Natural killer cell treated with Interleukin-12 subunit alpha and Interleukin-12 subunit beta and Interleukin-15 and Interleukin-18, amount 100 ng/mL, for 72 hours (primary cell): ENCODE results near the gene GRIK4. TPM values are rescaled to one million over a fixed set of nuclear protein-coding genes. Genes with fewer than 3 reads are reported as not detected.

Experiments
- ATAC-seq, 2 donors: fragments of 150-1000 bp; cut with Tn5 transposase in 1 of 2; sonication (Bioruptor Pico), chemical (Tn5 transposase) in 1 of 2; 2 replicates each; pipeline ENCODE4 v1.10.0; 2021
- DNase-seq: peaks from one replicate; pipeline ENCODE4 v3.0.0; 2022; ENCODE audit warnings: low spot score
- H3K27ac Mint-ChIP-seq, 2 donors: 1 replicate in 1 of 2; 2 replicates in 1 of 2; pipeline ENCODE4 v1.8.0; 2022; ENCODE audit warnings: mixed read lengths in 2 of 2, mild to moderate bottlenecking in 1 of 2, moderate library complexity in 1 of 2
- H3K27me3 Mint-ChIP-seq, 2 donors: 1 replicate in 1 of 2; 2 replicates in 1 of 2; pipeline ENCODE4 v1.8.0; 2022; ENCODE audit warnings: mixed read lengths in 2 of 2
- H3K36me3 Mint-ChIP-seq: one replicate; pipeline ENCODE4 v1.8.0; 2022; ENCODE audit warnings: mixed read lengths
- H3K4me1 Mint-ChIP-seq, 2 donors: 1 replicate in 1 of 2; 2 replicates in 1 of 2; pipeline ENCODE4 v1.8.0; 2022; ENCODE audit warnings: low read depth in 2 of 2, mixed read lengths in 2 of 2, mild to moderate bottlenecking in 1 of 2
- H3K4me3 Mint-ChIP-seq: one replicate; pipeline ENCODE4 v1.8.0; 2022; ENCODE audit warnings: mixed read lengths
- H3K9me3 Mint-ChIP-seq: 2 replicates; pipeline ENCODE4 v1.8.0; 2022; ENCODE audit warnings: mixed read lengths
- total RNA-seq, 2 donors: library from RNA; stranded (reverse); gene quantifications; one replicate each; pipeline ENCODE4 v1.2.3, GENCODE V29; 2022

GRIK4 gene, protein sequence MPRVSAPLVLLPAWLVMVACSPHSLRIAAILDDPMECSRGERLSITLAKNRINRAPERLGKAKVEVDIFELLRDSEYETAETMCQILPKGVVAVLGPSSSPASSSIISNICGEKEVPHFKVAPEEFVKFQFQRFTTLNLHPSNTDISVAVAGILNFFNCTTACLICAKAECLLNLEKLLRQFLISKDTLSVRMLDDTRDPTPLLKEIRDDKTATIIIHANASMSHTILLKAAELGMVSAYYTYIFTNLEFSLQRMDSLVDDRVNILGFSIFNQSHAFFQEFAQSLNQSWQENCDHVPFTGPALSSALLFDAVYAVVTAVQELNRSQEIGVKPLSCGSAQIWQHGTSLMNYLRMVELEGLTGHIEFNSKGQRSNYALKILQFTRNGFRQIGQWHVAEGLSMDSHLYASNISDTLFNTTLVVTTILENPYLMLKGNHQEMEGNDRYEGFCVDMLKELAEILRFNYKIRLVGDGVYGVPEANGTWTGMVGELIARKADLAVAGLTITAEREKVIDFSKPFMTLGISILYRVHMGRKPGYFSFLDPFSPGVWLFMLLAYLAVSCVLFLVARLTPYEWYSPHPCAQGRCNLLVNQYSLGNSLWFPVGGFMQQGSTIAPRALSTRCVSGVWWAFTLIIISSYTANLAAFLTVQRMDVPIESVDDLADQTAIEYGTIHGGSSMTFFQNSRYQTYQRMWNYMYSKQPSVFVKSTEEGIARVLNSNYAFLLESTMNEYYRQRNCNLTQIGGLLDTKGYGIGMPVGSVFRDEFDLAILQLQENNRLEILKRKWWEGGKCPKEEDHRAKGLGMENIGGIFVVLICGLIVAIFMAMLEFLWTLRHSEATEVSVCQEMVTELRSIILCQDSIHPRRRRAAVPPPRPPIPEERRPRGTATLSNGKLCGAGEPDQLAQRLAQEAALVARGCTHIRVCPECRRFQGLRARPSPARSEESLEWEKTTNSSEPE
- total RNA-seq = 1 to 10 TPM; 1.4 to 1.8 TPM

DNA sequence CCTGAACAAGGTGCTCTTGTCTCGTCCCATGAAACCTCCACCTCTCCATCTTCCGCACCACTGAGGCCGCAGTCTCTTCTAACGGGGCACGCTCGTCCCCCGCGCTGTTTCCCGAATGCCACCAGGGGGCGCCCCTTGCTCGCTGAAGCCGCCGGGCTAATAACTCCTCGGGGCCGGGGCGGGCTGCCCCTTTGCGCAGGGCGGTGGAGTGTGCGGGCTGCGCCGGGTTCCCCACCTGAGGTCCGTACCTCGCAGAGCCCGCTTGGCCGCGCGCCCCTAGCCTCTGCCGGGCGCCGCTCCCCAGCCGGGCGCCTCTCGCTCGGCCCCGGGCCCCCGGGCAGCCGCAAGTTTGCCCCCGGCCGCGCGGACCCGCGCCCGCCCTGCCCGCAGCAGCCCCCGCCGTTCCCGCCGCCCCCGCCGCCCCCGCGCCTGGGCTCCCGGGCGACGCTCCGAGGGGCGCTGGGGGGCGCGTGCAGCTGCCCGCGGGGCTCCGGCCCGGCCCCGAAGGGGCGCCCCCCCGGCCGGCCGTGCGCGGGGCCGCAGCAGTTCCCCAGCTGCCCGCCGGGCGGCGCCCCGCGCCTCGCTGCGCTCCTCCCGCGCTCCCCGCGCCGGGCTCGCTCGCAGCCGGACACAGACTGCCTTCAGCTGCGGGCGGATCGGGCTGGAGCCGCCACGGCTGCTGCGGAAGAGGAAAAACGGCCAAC is at the start of gene GRIK4:
Gene GRIK4, plus strand, starts transcription at position 633 of the 704 bp plus-strand sequence. CDS start 148,571 bp downstream, outside the sequence.
- DNase-seq (peak; percentile 86), ATAC-seq (peak; percentile 90)
- H3K36me3 Mint-ChIP-seq = no peaks in the 10 kb centered on the region
- no peaks in the 10 kb centered on the region for H3K9me3 Mint-ChIP-seq
- peak within 1 kb of the TSS; percentile 50 for H3K4me3 Mint-ChIP-seq
- H3K27ac Mint-ChIP-seq = no peak within 1 kb of the TSS
- peaks cover 35 to 51% of the 10 kb centered on the region in 2 donors for H3K27me3 Mint-ChIP-seq
- peaks cover 0 to 6% of the 10 kb centered on the region in 2 donors for H3K4me1 Mint-ChIP-seq

DNA sequence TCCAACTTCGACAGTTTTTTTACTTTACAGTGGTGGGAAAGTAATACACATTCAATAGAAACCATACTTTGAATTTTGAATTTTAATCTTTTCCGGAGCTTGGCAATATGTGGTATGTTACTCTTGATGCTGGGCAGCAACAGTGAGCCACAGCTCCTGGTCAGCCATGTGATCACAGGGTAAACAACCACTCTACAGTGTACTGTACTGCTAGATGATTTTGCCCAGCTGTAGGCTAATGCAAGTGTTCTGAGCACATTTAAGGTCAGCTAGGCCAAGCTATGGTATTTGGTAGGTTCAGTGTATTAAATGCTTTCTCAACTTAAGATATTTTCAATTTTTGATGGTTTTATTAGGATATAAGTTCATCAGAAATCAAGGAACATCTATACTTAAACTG is 48.7 kb upstream of the GRIK4 start:
- Mint-ChIP-seq H3K9me3 (no peaks in the 10 kb centered on the region), H3K27me3 (no peaks in the 10 kb centered on the region), H3K4me3 (no peak overlapping the region), H3K4me1 (peaks cover 4 to 6% of the 10 kb centered on the region in 2 donors), H3K36me3 (peaks cover 28% of the 10 kb centered on the region), H3K27ac (no peak overlapping the region)
- ATAC-seq = no peak
- no peak for DNase-seq

DNA sequence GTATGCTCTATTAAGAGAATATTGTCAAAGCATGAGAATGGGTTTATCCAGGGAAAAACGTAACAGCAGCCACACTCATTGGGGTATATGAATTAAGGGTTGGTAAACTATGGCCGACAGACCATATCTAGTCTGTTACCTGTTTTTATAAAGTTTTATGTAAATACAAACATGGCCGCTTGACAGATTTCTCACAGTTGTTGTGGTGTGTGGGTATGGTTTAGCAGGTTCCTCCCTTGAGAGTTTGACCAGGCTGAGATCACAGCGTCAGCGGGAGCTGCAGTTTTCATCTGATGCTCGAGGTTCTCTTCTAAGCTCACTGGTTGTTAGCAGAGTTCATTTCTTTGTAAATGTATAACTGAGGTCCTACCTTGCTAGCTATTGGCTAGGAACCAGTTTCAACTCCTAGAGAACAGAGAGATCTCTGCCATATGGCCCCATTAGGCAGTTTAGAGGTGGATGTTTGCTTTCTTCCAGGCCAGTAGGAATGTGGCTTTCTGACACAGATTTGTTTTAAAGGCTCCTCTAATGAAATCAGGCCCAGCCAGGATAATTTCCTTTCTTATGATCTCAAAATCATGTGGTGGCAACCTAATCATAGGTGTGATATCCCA is 45.5 kb upstream of the GRIK4 start:
- Mint-ChIP-seq H3K9me3 (no peaks in the 10 kb centered on the region), H3K4me1 (peaks cover 4 to 6% of the 10 kb centered on the region in 2 donors), H3K27ac (no peak overlapping the region), H3K27me3 (no peaks in the 10 kb centered on the region), H3K36me3 (peaks cover 32% of the 10 kb centered on the region), H3K4me3 (no peak overlapping the region)
- no peak for ATAC-seq
- DNase-seq = no peak

DNA sequence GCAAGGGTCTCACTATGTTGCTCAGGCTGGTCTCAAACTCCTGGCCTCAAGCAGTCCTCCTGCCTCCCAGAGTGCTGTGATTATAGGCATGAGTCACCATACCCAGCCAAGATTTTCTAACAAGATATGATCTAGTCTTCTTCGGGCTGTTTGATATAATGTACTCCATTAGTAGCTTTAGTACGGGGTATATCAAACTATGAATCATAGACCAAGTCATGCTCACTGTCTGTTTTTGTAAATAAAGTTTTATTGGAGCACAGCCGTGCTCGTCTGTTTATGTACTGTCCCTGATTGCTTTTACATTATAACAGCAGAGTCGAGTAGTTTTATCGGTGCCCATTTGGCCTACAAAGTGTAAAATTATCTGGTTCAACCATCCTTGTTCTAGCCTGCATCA is 43.9 kb upstream of the GRIK4 start:
- Mint-ChIP-seq H3K9me3 (no peaks in the 10 kb centered on the region), H3K4me3 (no peak overlapping the region), H3K36me3 (peaks cover 19% of the 10 kb centered on the region), H3K4me1 (peaks cover 4 to 6% of the 10 kb centered on the region in 2 donors), H3K27ac (no peak overlapping the region), H3K27me3 (no peaks in the 10 kb centered on the region)
- no peak for DNase-seq
- ATAC-seq = no peak

DNA sequence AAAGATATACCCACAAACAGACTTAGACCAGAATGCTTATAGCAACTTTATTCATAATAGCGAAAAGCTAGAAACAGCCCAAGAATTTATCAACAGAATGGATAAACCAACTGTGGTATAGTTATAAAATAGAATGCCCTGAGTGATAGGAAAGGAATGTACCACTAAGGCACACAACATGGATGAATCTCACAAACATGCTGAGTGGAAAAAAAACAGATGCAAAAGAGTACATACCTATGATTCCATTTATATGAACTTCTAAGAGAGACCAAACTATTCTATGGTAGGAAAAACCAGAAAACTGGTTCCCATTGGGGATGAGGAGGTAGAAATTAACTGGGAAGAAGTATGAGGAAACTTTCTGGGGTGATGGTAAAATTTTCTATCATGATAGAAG is 40.4 kb upstream of the GRIK4 start:
- H3K9me3 Mint-ChIP-seq = no peaks in the 10 kb centered on the region
- no peak overlapping the region for H3K4me3 Mint-ChIP-seq
- no peak for ATAC-seq
- peaks cover 14% of the 10 kb centered on the region for H3K36me3 Mint-ChIP-seq
- H3K27ac Mint-ChIP-seq = no peak overlapping the region
- H3K27me3 Mint-ChIP-seq = no peaks in the 10 kb centered on the region
- no peak for DNase-seq
- H3K4me1 Mint-ChIP-seq = peaks cover 0 to 4% of the 10 kb centered on the region in 2 donors

DNA sequence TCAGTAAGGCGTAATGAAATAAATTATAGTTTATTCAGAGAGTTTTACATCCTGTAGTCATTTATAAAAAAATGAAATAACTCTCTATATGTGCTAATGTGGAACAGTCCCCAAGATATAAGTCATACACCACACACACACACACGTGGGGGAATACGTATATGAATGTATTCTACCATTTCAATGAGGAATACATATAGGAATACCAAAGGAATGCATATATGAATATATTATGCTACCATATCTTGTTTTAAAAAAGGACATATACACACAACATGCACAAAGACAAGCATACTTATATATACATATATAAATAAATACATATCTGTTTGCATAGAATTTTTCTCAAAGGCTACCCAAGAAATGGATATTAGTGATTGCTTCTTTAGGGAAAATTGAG is 39.6 kb upstream of the GRIK4 start:
- no peak for DNase-seq
- Mint-ChIP-seq H3K9me3 (no peaks in the 10 kb centered on the region), H3K4me1 (no peaks in the 10 kb centered on the region), H3K4me3 (no peak overlapping the region), H3K36me3 (peaks cover 17% of the 10 kb centered on the region), H3K27me3 (no peaks in the 10 kb centered on the region), H3K27ac (no peak overlapping the region)
- no peak for ATAC-seq

DNA sequence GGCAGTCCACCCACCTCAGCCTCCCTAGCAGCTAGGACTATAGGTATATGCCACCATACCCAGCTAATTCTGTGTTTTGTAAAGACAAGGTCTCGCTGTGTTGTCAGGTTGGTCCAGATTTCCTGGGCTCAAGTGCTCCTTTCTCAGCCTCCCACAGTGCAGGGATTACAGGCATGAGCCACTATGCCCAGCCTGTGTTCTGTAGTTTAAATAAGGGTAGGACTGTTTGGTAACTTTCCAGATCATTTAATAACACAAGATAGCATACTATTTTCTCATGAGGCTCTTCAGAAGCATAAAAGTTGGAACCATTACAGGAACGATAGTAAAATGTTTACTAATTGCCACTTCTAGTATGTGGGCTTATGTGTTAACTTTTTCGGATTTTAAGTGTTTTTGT is 38.0 kb upstream of the GRIK4 start:
- Mint-ChIP-seq H3K36me3 (peaks cover 23% of the 10 kb centered on the region), H3K4me3 (no peak overlapping the region), H3K27ac (no peak overlapping the region), H3K4me1 (no peaks in the 10 kb centered on the region), H3K9me3 (no peaks in the 10 kb centered on the region), H3K27me3 (no peaks in the 10 kb centered on the region)
- ATAC-seq (no peak), DNase-seq (no peak)

DNA sequence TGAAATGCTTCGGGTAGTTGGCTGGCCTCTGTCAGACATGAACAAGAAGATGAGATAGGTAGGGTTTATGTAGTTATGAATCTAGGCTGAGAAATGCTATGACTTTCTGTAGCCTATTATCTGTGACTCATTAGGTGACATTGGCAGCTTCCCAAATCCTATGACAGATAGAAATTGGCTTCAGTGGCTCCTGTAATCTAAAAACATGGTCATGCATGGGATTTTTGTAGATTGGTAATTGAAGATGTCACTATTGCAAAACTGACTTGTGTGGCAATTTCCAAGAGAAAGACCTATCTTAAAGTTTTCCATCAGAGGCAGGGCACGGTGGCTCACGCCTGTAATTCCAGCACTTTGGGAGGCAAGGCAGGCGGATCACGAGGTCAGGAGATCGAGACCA is 29.4 kb upstream of the GRIK4 start:
- Mint-ChIP-seq H3K4me1 (peaks cover 0 to 5% of the 10 kb centered on the region in 2 donors), H3K27ac (no peak overlapping the region), H3K27me3 (no peaks in the 10 kb centered on the region), H3K9me3 (no peaks in the 10 kb centered on the region), H3K4me3 (no peak overlapping the region), H3K36me3 (peaks cover 19% of the 10 kb centered on the region)
- DNase-seq (no peak), ATAC-seq (no peak)

DNA sequence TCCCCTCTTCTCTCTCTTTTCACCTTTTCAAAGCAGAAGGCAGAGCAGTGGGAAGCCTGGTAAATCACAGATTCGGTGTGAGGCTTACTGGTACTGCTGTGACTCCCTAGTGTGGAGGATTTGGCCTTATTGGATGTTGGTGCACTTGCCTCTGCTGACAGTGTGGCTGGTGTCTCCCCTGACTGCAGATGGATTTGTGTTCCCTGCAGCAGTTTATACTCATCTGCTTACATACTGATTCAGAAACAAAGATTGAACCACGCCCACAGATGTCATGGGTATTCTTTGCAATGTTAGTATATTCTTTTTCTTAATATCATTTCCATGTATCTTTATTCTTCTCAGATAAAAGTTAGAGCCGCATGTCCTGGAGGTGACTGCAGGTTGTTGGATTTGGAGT is 26.8 kb upstream of the GRIK4 start:
- ATAC-seq (no peak), DNase-seq (no peak)
- Mint-ChIP-seq H3K4me1 (no peaks in the 10 kb centered on the region), H3K4me3 (no peak overlapping the region), H3K9me3 (no peaks in the 10 kb centered on the region), H3K27me3 (no peaks in the 10 kb centered on the region), H3K36me3 (peaks cover 12% of the 10 kb centered on the region), H3K27ac (no peak overlapping the region)

DNA sequence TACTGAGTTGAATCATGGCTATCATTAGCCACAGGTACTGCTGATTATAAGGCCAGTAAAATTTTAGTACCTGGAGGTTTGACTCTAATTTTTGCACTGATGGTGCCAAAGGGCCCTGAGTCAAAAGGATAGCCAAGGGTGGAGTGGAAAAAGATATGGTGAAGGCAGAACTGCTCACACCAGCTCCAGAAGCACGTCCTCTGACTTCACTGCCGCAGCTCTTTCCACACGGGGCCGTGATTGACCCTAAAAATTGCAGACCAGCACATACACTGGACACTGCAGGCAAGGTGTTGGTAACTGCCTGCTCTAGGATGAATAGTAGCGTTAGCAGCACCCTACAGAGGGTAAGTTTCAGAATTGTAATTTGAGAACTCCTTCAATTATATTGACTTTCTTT is 25.4 kb upstream of the GRIK4 start:
- Mint-ChIP-seq H3K36me3 (peaks cover 6% of the 10 kb centered on the region), H3K4me3 (no peak overlapping the region), H3K27me3 (no peaks in the 10 kb centered on the region), H3K4me1 (no peaks in the 10 kb centered on the region), H3K9me3 (no peaks in the 10 kb centered on the region), H3K27ac (no peak overlapping the region)
- DNase-seq (no peak), ATAC-seq (no peak)

DNA sequence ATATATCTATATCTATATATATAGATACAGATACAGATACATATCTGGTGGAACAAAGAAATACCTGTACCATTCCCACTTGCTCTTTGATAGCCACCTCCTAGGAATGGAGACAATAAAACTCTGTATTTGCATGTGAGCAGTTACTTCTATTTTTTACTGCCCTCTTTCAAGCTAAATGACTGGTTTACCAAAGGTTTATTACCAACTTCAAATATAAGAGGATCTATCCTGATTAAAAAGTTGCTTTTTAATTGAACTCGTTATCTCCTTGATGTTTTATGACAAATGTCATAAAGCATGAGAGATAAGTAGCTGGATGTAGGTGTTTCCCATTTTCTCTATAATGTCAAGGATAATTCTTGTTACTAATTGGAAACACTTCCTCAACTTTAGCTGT is 21.7 kb upstream of the GRIK4 start:
- Mint-ChIP-seq H3K9me3 (no peaks in the 10 kb centered on the region), H3K27me3 (no peaks in the 10 kb centered on the region), H3K27ac (no peak overlapping the region), H3K4me3 (no peak overlapping the region), H3K4me1 (no peaks in the 10 kb centered on the region), H3K36me3 (no peaks in the 10 kb centered on the region)
- ATAC-seq (no peak), DNase-seq (no peak)

DNA sequence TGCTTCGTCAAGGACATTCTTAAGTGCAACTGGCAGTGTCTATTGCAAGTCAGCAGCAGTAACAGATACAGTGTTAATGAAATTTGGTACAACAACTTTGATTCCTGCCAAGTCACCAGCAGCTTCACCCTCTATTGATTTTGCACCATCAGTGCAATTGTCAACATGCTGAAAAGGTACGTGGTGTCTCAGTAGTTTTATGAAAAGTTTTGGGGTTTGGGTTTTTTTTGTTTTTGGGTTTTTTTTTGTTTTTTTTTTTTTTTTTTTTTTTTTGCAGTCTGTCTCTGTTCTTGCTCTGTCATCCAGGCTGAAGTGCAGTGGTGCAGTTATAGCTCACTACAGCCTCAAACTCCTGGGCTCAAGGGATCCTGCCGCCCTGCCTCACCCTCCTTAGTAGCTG is 19.1 kb upstream of the GRIK4 start:
- DNase-seq = no peak
- no peak for ATAC-seq

DNA sequence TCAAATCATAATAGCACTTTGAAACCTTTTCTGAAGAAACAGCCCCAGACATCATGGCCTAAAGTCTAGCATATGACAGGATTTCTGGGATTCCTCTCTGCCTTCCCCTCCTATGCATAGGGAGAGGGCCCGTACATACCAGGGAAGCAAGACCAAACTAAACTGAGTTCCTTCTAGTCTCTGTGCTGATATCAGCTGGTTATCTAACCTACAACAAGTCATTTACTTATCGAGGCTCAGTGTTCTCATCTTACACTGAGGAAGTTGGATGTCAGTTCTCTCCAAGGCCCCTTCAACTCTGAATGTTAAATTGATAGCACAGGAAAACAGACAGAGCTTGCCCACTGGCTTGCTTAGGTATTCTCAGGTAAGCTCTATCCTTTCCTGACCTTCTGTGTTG is 17.0 kb upstream of the GRIK4 start:
- Mint-ChIP-seq H3K27ac (no peak overlapping the region), H3K9me3 (no peaks in the 10 kb centered on the region), H3K27me3 (peaks cover 6 to 17% of the 10 kb centered on the region in 2 donors), H3K4me1 (no peaks in the 10 kb centered on the region), H3K4me3 (no peak overlapping the region), H3K36me3 (no peaks in the 10 kb centered on the region)
- ATAC-seq = no peak
- DNase-seq = no peak

More for the DNA sequence above, 19.1 kb upstream of the GRIK4 start:
- no peaks in the 10 kb centered on the region for H3K9me3 Mint-ChIP-seq
- H3K36me3 Mint-ChIP-seq = no peaks in the 10 kb centered on the region
- H3K27ac Mint-ChIP-seq = no peak overlapping the region
- H3K4me3 Mint-ChIP-seq = no peak overlapping the region
- H3K4me1 Mint-ChIP-seq = no peaks in the 10 kb centered on the region
- no peaks in the 10 kb centered on the region for H3K27me3 Mint-ChIP-seq
